ENCODE measurements around the gene KDM8.

KDM8 gene

GRCh38 chr16:27268376-27269299, 65.3 kb downstream of the KDM8 start, which contains the start of gene NSMCE1:
NSMCE1 (minus strand) TSS chr16:27268772; CDS start chr16:27257570, 11,202 bp downstream.
- DNase-seq = peak; percentile 95
- Histone ChIP-seq H3F3A (ENCODE audit: insufficient read depth, low read length) (no peaks in the 10 kb centered on the region; the same call in 1 of the 2 replicates), H3K27ac (ENCODE audit: low read length) (peak within 1 kb of the TSS; percentile 1; the same call in 1 of the 2 replicates), H3K9me2 (replicated peaks; ENCODE audit: insufficient read depth, low read length) (no peaks in the 10 kb centered on the region), H3K4me1 (ENCODE audit: low read length) (no peaks in the 10 kb centered on the region), H3K9me3 (replicated peaks; ENCODE audit: insufficient read depth, low read length) (no peaks in the 10 kb centered on the region), H3K9ac (ENCODE audit: low read length) (peak within 1 kb of the TSS; percentile 69; the same call in 1 of the 2 replicates), H2AFZ (ENCODE audit: low read length) (peak within 1 kb of the TSS; percentile 94), H3K36me3 (replicated peaks; ENCODE audit: insufficient read depth, low read length) (no peaks in the 10 kb centered on the region), H4K20me1 (ENCODE audit: insufficient read depth, low read length) (no peaks in the 10 kb centered on the region), H3K79me2 (ENCODE audit: low read length) (no peaks in the 10 kb centered on the region), H3K27me3 (replicated peaks; ENCODE audit: insufficient read depth, low read length) (no peaks in the 10 kb centered on the region), H3K4me3 (ENCODE audit: low read length) (peak within 1 kb of the TSS; percentile 71), H3K4me2 (ENCODE audit: low read depth, low read length) (peak within 1 kb of the TSS; percentile 56)
- TF ChIP-seq EZH2 (optimal IDR thresholded peaks at IDR 0.05; ENCODE audit: low read depth, low read length) (no peak), CTCF (IDR thresholded peaks at IDR 0.05; ENCODE audit: low read length) (no peak)

GRCh38 chr16:27269300-27270150, 66.2 kb downstream of the KDM8 start:
- H3K4me3 ChIP-seq (ENCODE audit: low read length) = no peak overlapping the region
- H3K36me3 ChIP-seq (replicated peaks; ENCODE audit: insufficient read depth, low read length) = no peaks in the 10 kb centered on the region
- no peak overlapping the region for H3K9ac ChIP-seq (ENCODE audit: low read length)
- H4K20me1 ChIP-seq (ENCODE audit: insufficient read depth, low read length) = no peaks in the 10 kb centered on the region
- no peaks in the 10 kb centered on the region for H3K4me1 ChIP-seq (ENCODE audit: low read length)
- no peaks in the 10 kb centered on the region for H3K27me3 ChIP-seq (replicated peaks; ENCODE audit: insufficient read depth, low read length)
- no peaks in the 10 kb centered on the region for H3K9me2 ChIP-seq (replicated peaks; ENCODE audit: insufficient read depth, low read length)
- H3K9me3 ChIP-seq (replicated peaks; ENCODE audit: insufficient read depth, low read length) = no peaks in the 10 kb centered on the region
- no peak overlapping the region for H3K27ac ChIP-seq (ENCODE audit: low read length)
- H2AFZ ChIP-seq (ENCODE audit: low read length) = peak overlapping the region; percentile 94; the same call in 1 of the 2 replicates
- DNase-seq = no peak
- H3K4me2 ChIP-seq (ENCODE audit: low read depth, low read length) = peak overlapping the region; percentile 56; the same call in 1 of the 2 replicates
- TF ChIP-seq CTCF (IDR thresholded peaks at IDR 0.05; ENCODE audit: low read length) (no peak), EZH2 (optimal IDR thresholded peaks at IDR 0.05; ENCODE audit: low read depth, low read length) (no peak), EZH2phosphoT487 (IDR thresholded peaks at IDR 0.05; ENCODE audit: low read length) (no peak)
- H3F3A ChIP-seq (ENCODE audit: insufficient read depth, low read length) = no peaks in the 10 kb centered on the region; the same call in 1 of the 2 replicates
- H3K79me2 ChIP-seq (ENCODE audit: low read length) = no peaks in the 10 kb centered on the region

- Histone ChIP-seq H3K9me2 (replicated peaks; ENCODE audit: insufficient read depth, low read length) (no peaks in the 10 kb centered on the region), H3K9me3 (replicated peaks; ENCODE audit: insufficient read depth, low read length) (no peaks in the 10 kb centered on the region), H3K9ac (ENCODE audit: low read length) (no peak overlapping the region), H3K4me1 (ENCODE audit: low read length) (no peaks in the 10 kb centered on the region), H3K4me3 (ENCODE audit: low read length) (no peak overlapping the region), H3K4me2 (ENCODE audit: low read depth, low read length) (no peak overlapping the region), H3K27me3 (replicated peaks; ENCODE audit: insufficient read depth, low read length) (no peaks in the 10 kb centered on the region), H3K27ac (ENCODE audit: low read length) (no peak overlapping the region), H3K79me2 (ENCODE audit: low read length) (no peaks in the 10 kb centered on the region), H2AFZ (ENCODE audit: low read length) (no peak overlapping the region), H3K36me3 (replicated peaks; ENCODE audit: insufficient read depth, low read length) (no peaks in the 10 kb centered on the region), H3F3A (ENCODE audit: insufficient read depth, low read length) (no peaks in the 10 kb centered on the region; the same call in 1 of the 2 replicates), H4K20me1 (ENCODE audit: insufficient read depth, low read length) (no peaks in the 10 kb centered on the region)
- no peak for TF ChIP-seq EZH2phosphoT487 (IDR thresholded peaks at IDR 0.05; ENCODE audit: low read length)
- no peak for TF ChIP-seq EZH2 (optimal IDR thresholded peaks at IDR 0.05; ENCODE audit: low read depth, low read length)
- no peak for TF ChIP-seq CTCF (IDR thresholded peaks at IDR 0.05; ENCODE audit: low read length)
- DNase-seq = no peak
Measured at GRCh38 chr16:27270349-27270748, 67.0 kb downstream of the KDM8 start.
